8988T (cell line): Measurements from ENCODE around the gene DAZAP1.

Experiments
- DNase-seq: peaks from one replicate; pipeline ENCODE4 v3.0.0; 2011

Gene DAZAP1

DNA sequence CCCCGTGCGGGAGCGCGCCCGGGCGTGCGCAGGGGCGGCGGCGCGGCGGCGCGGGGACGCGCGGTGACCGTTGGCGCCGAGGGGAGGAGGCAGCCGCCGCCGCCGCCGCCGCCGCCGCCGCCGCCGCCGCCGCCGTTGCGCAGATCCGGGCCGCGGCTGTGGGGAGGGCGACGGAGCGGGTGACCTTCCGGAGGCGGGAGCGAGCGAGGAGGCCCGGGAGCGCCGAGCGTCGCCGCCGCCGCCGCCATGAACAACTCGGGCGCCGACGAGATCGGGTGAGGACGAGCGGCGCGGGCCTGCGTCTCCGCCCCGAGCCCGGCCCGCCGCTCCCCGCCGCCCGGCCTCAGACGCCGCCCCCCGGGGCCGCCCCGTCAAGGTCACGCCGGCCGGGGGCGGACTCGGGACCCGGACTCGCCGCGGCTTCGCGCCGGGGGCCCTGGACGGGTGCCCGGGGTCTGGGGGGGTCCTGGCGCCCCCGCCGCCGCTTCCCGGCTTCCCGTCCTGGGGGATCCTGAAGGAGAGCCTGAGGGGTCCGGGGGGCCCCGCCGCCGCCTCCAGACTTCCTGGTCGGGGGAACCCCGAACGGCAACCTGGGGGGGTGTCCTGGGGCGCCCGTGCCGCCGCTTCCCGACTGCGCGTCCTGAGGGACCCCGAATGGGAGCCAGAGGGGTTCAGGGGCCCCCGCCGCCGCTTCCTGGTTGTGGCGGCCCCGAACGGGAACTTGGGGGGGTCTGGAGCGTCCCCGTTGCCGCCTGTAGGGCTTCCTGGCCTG lies at the start of gene DAZAP1:
Gene DAZAP1 (plus strand): TSS at position 59 of the 772 bp plus-strand sequence. CDS start 188 bp downstream, at position 247.
- DNase-seq, result no peak

DNA sequence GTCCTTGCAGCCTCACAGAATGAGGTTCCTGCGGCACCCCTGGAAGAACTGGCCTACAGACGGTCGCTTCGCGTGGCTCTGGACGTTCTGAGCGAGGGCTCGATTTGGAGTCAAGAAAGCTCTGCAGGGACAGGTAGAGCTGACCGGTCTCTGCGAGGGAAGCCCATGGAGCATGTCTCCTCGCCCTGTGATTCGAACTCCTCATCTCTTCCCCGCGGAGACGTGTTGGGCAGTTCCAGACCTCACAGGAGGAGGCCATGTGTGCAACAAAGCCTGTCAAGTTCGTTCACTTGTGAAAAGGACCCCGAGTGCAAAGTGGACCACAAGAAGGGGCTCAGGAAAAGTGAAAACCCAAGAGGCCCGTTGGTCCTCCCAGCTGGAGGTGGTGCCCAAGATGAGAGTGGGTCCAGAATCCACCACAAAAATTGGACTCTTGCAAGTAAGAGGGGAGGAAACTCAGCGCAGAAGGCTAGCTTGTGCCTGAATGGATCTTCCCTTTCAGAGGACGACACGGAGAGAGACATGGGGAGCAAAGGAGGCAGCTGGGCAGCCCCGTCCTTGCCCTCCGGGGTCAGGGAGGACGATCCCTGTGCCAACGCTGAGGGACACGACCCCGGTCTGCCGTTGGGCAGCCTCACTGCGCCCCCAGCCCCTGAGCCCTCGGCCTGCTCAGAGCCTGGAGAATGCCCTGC lies 47.1 kb upstream of the DAZAP1 start:
- no peak for DNase-seq

DNA sequence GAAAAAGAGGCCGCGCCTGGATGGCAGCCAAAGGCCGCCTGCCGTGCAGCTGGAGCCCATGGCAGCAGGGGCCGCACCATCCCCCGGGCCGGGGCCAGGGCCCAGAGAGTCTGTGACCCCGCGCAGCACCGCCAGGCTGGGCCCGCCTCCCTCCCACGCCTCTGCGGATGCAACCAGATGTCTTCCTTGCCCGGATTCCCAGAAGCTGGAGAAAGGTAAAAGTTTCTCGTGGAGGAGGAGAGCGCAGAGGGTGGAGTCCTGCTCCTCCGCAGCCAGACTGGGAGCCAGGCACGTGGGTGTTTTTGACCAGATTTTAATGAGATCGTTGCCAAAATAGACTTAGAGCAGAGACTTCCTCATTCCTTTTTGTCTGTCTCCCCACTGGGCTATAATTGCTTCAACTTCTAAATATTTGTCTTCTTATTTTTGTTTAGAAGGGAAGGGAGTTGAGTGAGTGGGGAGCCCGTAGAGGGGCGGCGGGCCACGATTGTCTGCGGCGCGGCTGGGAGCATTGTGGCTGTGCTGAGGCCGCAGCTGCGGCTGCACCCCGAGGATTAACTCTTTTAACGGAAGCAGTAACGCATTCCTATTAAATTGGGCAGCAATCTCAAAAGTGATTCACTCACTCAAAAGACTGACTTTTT lies 46.4 kb upstream of the DAZAP1 start:
- no peak for DNase-seq

DNA sequence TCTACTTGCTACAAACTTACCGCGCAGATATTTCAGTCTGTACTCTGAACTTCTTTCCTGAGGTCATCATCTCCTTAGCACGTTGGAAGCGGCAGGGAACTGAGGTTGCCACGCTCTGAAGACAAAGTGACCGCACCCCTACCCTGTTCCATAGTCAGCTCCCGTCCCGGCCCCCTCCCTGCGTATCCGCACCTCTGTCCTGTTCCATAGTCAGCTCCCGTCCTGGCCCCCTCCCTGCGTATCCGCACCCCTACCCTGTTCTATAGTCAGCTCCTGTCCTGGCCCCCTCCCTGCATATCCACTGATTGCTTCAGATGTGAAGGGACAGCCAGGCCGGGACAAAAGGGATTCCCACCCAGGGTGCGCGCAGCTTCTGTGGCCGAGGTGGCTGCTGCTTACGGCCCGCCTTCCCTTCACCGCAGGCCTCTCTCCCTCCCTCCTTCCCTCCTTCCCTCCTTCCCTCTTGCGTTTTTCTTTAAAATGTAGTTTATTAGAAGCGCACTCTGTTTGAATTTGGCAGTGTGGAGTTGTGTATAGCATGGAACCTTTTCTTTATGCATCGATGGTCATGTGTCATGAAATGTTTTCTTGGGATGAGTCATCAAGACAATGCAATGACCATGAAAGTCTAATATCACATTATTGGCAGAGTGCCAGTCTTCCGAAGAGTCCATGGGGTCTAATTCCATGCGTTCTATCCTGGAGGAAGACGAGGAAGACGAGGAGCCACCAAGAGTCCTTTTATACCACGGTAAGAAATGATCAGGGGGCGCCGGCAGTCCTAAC lies 45.6 kb upstream of the DAZAP1 start:
- no peak for DNase-seq

DNA sequence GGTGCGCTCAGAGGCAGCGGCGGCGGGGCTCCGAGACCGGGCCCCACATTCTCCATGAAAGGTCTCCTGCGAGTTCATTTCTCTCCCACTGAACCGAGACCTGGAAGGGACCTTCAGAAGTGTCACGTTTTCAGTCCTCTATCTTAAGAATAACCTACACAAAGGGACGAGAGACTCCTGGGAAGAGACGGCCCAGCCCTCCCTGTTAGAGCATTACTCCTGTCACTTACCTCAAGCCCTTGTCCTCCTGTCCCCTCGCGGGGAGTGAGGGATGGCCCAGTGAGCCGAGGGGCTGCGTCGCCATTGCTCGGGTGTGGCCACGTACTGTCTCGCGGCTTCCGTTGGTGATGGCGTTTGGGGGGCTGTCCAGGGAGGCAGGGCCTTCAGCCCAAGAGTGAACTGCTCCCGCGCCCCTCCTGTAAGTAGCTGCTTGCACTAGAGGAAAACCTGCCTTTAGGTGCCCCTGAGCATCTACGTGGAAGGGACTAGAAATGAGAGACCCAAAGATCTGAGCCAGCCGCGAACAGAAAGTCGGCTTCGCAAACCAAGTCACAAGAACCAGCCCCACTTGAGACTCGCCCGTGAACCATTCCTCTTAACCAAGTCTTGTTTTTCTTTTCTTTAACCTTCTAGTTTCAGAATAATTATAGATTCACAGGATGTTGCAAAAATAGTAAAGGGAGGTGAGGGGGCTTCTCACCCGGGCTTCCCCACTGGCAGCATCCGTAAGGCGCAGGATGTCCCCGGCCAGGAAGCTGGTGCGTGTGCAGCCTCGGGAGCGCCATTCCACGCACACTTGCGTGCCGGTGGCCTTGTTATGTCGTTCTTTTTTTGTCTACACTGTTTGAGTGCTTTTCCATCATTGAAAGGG lies 44.8 kb upstream of the DAZAP1 start:
- DNase-seq, result no peak

DNA sequence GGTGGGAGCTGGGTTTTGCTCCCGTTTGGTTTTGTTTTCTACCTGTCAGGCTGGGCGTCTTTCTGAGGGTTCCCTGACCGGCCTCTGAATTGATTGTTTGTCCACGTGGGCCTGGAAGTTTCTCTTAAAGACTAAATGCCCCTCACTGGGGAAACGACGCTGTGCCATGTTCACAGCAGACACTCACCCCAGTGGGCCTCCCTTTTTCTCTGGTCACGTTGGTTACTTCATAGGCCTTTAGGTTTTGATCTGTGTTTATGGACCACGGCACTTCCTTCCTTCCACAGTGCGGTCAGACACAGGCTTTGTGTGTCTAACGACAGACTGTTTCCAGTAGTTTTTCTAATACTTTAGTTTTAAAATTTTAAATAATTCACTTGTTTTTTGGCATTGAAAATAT lies 43.8 kb upstream of the DAZAP1 start:
- no peak for DNase-seq

DNA sequence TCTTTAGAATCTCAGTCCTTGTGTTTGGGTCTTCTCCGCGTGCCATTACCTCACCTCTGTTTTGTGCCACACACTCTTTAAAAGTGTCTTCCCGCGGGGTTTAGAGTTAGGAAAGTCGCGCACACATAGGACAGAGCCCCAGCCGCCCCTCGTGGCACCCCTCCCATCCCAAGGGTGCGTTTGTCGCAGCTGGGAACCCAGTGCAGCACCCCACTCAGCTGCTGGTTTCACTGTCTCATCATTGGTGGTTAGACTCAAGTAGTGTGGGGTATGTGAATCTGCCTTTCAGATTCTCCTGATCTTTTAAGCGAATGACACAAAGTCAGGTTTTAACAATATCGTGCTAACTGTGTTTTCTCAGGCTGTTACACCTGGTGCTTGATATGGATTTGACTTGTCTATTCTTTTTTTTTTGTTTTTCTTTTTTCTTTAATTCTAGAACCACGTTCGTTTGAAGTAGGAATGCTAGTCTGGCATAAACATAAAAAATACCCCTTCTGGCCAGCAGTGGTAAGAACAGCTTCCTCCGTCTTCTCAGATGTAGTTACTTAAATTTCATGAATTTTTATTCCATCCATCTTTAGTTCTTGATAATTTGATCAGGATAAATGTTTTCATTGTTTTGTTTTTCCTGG lies 43.2 kb upstream of the DAZAP1 start:
- no peak for DNase-seq

DNA sequence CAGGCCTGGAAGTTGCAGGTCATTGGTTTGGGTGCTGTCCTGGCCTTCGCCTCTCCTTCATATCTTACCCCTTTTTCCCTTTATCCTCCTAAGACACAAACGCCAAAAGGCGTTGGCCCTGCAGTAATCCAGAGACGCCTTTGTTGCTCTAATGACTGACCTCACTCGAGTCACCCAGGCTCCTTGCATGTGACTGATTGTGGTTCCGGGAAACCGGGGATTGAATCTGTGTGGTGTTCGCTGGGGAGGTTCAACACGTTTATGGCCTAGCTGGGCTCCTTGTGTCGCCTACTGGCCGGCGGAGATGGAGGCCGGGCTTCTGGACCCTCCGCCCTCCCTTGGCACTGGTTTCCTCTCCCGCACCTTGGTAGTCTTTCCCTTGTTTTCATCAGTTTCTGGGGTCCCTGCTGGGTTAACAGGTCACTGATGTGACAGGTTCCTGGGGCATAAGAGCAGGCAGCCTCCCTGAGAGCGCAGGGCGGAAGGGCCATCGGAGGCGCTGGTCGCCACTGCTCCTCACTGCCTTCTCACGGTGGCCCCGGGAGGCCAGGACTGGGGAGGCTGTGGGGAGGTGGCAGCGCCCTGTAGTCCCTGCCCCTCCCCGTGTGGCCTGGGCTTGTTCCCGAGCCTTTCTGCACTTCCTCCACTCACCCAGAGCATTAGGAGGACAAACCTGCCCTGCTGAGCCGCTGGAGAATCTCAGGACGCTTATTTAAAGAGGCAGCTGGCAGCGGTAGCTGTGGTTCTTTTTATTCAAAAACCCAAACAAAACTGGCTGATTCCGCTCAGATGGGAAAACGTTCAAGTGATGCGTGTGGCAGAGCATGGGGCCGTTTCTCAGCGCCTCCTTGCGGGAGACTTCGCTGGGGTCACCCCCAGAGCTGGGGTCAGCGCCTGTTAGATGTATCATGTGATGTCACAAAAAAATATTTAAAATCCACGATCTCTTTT lies 41.8 kb upstream of the DAZAP1 start:
- DNase-seq, result no peak

DNA sequence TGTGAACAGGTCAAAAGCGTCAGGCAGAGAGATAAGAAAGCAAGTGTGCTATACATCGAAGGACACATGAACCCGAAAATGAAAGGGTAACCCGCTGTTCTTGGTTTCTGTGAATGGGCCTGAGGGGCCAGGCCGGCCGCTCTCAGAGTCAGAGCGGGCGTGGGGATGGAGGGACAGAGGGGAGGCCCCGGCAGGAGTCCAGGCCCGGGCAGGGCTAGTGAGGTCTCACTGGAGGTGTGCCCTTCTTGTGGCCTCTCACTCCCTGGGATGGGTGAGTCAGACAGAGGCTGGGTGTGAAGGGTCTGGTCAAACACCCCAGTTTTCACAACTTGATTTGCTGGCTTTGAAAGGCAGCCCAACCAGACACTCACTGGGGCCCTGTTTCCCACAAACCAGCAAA lies 41.1 kb upstream of the DAZAP1 start:
- no peak for DNase-seq

DNA sequence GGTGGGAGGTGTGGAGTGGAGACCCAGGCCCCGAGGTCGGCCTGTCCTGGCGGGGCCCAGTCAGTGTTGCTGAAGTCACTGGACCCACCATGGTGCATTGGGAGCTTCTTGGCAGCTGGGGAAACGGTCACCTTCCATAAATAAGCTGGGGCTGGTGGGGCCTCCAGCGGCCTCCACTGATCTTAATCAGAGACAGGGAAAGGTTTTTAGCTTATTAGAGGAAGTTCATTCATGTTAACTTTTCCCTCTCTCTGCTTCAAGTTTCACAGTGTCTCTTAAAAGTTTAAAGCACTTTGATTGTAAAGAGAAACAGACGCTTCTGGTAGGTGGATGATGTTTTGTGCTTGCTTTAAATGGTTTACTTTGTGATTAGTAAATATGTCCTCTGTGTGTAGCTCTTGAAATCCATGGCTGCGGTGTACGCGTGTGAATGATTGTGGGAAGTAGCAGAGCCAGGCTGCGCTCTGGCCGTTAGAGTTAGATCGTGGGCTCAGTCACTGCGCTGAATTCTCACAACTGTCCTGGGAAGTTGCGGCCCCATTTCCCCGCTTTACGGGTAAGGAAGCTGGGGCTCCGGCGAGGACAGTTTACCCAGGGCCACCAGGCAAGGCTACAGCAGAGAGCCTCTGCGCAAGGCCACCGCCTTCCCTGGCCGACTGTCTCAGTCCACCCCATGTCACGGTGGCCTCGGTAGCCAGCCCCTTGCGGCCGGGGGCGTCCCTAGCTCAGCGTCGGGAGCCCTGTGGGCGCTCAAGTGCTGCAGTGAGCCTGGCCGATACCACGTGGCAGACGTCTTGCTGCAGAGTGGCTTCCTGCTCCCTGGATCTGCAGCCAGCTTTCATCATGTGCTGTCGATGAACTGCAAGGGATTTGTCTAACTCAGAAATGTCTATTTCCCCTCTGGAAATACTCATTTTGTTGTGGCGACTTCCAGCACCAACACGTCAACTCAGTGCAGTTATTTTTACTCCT lies 40.2 kb upstream of the DAZAP1 start:
- no peak for DNase-seq

DNA sequence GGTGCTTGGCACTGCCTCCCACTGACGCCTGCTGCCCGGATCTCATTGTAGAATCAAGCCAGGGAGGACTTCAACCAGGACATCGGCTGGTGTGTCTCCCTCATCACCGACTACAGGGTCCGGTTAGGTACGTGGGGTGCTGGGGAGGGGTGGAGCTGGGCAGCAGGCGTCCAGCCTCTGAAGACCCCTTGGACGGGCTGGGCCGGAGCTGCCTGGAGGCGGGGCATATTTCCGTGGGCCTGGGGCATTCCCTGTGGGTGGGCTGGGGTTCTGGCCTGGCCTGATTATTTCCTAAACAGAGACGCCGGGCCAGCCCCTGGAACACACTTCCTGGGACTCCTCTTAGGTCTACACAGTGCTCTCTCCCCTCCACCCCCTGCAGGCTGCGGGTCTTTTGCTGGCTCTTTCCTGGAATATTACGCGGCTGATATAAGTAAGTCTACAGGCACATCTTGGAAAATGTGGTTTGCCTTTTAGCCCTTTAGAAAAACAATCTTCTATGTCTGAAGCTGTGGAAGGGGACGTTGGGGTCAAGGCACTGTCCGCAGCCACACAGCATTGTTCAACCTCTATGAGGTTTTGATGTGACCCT lies 38.1 kb upstream of the DAZAP1 start:
- no peak for DNase-seq

DNA sequence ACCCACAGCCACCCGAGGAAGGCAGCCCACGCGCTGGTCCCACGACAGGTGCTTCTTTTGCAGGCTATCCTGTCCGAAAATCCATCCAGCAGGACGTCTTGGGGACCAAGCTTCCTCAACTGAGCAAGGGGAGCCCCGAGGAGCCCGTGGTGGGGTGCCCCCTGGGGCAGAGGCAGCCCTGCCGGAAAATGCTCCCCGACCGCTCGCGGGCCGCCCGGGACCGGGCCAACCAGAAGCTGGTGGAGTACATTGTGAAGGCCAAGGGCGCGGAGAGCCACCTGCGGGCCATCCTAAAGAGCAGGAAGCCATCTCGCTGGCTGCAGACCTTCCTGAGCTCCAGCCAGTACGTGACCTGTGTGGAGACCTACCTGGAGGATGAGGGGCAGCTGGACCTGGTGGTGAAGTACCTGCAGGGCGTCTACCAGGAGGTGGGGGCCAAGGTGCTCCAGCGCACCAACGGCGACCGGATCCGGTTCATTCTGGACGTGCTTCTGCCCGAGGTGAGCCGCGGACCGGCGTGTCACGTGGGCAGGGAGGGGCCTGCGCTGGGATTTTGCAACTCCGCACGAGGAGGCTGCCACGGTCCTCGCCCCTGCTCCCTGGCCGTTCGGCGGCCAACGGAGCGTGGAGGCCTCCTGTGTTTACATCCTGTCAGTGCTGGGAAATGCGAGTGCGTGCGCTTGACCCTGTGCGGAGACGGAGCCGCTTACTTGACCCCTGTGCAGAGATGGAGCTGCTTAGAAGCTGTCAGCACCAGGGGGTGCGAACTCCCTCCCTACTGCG lies 36.6 kb upstream of the DAZAP1 start:
- no peak for DNase-seq

DNA sequence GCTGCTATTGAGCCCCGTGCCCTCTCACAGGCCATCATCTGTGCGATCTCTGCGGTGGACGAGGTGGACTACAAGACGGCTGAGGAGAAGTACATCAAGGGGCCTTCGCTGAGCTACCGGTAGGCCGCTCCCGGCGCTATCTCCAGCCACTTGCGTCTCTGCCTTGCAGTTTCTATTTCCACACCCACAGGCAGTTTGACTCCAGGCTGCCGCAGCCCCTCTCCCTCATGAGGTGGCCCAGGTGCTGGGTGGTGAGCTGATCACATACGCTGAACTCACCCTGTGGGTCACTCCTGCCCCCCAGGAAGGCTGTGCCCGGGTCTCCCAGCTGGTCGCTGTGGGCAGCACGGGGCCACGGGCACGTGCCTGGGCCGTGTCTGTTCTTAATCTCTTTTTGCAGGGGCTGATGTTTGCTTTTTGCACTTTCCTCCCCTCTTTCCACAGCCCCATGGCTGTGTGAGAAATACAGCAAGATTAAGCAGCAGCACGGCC lies 34.3 kb upstream of the DAZAP1 start:
- no peak for DNase-seq

DNA sequence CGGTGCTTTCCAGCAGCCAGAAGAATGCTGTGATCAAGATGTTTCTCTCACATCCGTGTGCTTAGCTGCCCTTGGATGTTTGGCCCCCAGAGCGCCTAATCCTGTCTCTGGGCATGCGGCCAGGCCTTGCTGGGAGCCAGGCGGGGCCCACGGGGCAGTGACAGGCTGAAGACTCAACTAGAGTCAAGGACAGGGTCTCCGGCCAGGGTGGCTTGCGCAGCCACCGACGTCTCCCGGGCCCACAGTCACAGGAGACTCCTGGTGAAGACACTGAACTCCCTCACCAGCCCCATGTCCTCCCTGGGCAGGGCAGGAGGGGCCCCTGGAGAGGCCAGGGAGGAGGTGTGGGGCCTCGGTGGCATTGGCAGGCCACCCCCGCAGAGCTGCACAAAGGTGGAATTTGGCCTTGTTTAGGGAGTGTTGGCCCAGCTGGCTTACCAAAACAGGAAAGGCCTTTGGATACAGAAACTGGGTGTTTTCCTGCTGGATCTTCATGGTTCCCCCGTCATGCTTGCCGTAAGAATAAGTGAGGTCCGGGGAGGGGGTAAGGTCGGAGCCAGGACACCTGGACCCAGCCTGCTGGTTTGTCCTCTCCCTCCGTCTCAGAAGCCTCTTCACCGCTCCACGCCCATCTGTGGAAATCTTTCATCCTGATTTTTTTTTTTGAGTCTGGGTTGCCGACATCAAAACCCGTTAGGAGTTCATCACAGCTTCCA lies 33.7 kb upstream of the DAZAP1 start:
- no peak for DNase-seq

DNA sequence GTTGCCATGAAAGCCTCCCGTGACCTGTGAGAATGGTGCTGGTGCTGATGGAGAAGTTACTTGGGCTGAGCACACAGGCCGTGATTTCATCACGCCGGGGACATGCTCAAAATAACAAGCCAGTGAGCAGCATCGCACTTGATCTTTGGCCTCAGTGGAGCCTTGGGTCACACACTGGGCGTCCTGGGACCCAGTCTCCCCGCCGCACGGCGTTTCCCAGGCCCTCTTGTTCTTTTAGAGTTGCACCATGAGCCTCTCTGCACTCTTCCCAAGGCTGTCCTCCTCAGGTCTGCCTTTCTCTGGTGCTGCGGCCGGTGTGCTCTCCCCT lies 33.2 kb upstream of the DAZAP1 start:
- no peak for DNase-seq

DNA sequence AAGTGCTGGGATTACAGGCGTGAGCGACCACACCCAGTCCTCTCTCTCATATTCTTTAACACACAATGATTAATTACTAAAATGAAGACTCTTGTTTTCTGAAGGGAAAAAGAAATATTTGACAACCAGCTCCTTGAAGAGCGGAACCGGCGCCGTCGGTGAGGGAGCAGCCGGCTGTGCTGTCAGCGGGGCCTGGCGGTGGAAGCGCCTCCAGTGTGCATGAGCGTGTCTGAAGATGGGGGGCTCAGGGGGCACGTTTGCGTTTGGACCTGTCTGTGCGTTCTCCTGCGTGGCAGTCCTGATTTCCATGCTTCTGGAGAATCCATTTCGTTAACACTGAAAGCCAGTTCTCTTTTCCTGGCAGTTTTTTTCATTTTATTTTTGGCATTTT lies 31.0 kb upstream of the DAZAP1 start:
- DNase-seq, result no peak
